Measurements from ENCODE around the gene PHF13.
"Not testable (repeated sequence)": the region's sequence is repeated elsewhere in the genome, so short reads cannot be mapped to it uniquely, and the experiment has no call there.

Gene PHF13

GRCh38 chr1:6632588-6633514 lies 19.3 kb downstream of the PHF13 start:
- no peak for DNase-seq

- DNase-seq: no peak
Measured at GRCh38 chr1:6634371-6635052, 21.0 kb downstream of the PHF13 start.

- DNase-seq: no peak
Measured at GRCh38 chr1:6635161-6635909, 21.8 kb downstream of the PHF13 start.

GRCh38 chr1:6635910-6636760 lies 22.6 kb downstream of the PHF13 start:
- DNase-seq: no peak

- DNase-seq: not testable (repeated sequence)
Measured at GRCh38 chr1:6636778-6637177, 23.2 kb downstream of the PHF13 start.

GRCh38 chr1:6637770-6638169 lies 24.2 kb downstream of the PHF13 start:
- DNase-seq: no peak

GRCh38 chr1:6638226-6638625 lies 24.7 kb downstream of the PHF13 start:
- no peak for DNase-seq

GRCh38 chr1:6640867-6641266 lies 27.3 kb downstream of the PHF13 start:
- DNase-seq: not testable (repeated sequence)

GRCh38 chr1:6645018-6645417 lies 31.5 kb downstream of the PHF13 start:
- no peak for DNase-seq

GRCh38 chr1:6646499-6647148 lies 33.1 kb downstream of the PHF13 start:
- DNase-seq: peak; percentile 37

GRCh38 chr1:6648556-6648955 lies 35.0 kb downstream of the PHF13 start:
- DNase-seq: no peak

GRCh38 chr1:6651909-6652308 lies 38.4 kb downstream of the PHF13 start:
- DNase-seq: no peak

- no peak for DNase-seq
Measured at GRCh38 chr1:6652986-6653385, 39.5 kb downstream of the PHF13 start.

GRCh38 chr1:6653436-6654290 lies 40.1 kb downstream of the PHF13 start:
- no peak for DNase-seq

- no peak for DNase-seq
Measured at GRCh38 chr1:6657138-6657537, 43.6 kb downstream of the PHF13 start.

- no peak for DNase-seq
Measured at GRCh38 chr1:6658359-6659060, 45.0 kb downstream of the PHF13 start.

- no peak for DNase-seq
Measured at GRCh38 chr1:6660415-6661049, 47.0 kb downstream of the PHF13 start.

GRCh38 chr1:6662468-6662867 lies 48.9 kb downstream of the PHF13 start:
- not testable (repeated sequence) for DNase-seq

- no peak for DNase-seq
Measured at GRCh38 chr1:6666696-6667095, 53.2 kb downstream of the PHF13 start.

- DNase-seq: no peak
Measured at GRCh38 chr1:6667139-6667538, 53.6 kb downstream of the PHF13 start.
